ENCODE results near the gene RHOD. TPM values are rescaled to one million over a fixed set of nuclear protein-coding genes. Genes with fewer than 3 reads are reported as not detected.

Gene RHOD
- total and polyA plus RNA-seq, 9 of the 15 experiments (the other 6 are each of a cell fraction or from before 2014, with no cell fraction given): not detected

DNA sequence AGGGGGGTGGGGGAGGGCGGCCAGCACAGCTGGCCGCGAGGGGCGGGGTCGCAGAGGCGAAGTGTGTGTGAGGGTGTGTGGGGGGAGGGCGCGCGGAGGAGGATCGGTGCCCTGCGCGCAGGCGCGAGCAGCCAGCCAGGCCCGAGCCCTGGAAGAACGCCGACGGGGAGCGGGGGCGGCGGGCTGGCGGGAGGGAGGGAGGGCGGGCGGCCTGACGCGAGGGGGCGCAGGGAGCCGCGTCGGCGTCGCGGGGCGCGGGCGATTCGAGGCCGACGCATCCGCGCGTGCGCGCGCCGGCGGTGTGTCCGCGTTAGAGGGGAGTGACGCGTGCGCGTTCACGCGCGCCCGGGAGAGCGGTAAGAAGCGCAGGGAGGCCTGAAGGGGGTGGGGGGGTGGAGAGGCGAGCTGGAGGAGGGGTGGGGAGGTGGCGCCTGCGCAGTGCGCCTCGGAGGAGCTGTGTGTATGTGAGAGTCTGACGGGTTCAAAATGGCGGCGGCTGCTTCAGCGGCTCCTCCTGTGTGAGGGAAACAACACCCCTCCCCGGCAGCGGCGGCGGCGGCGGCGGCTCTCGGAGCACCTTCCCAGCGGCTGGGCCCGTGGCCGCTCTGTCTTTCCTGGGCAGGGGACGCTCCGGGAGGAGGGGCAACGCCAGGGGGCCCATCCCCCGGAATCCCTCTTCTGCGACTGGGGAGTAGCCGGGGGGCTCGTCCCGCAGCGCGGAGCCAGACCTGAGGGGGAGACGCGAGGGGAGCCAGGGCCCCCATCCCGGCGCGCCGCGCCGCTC, 62.3 kb downstream of the RHOD start, which contains the start of gene KDM2A (continued):
- TF ChIP-seq ILK (tag; IDR thresholded peaks at IDR 0.05; ENCODE audit: borderline replicate concordance, low read depth) (no peak), YY1 (IDR thresholded peaks at IDR 0.05; ENCODE audit: borderline replicate concordance in 1 of 3, control insufficient read depth in 1 of 3, extremely low read depth in 1 of 3, insufficient read depth in 3 of 3, insufficient read length in 1 of 3, insufficient replicate concordance in 2 of 3, low read depth in 1 of 3, low read length in 2 of 3) (peak; percentile 83 to 97 (median 93)), GATAD2B (IDR thresholded peaks at IDR 0.05; ENCODE audit: borderline replicate concordance) (no peak), ZNF589 (CRISPR knock-in tag; IDR thresholded peaks at IDR 0.05; ENCODE audit: low read depth) (no peak), ESRRA (IDR thresholded peaks at IDR 0.05; ENCODE audit: borderline replicate concordance, low read depth) (no peak), DACH1 (IDR thresholded peaks at IDR 0.05; ENCODE audit: partially characterized antibody) (no peak), ZC3H8 (IDR thresholded peaks at IDR 0.05) (no peak), NBN (IDR thresholded peaks at IDR 0.05; ENCODE audit: low read depth) (no peak), HBP1 (CRISPR knock-in tag; IDR thresholded peaks at IDR 0.05) (no peak), C11orf30 (IDR thresholded peaks at IDR 0.05; ENCODE audit: low read depth) (no peak), ATF4 (CRISPR knock-in tag; IDR thresholded peaks at IDR 0.05) (0 out of 2 replicates have a peak, but pooled peaks have one; percentile 39)
- TF ChIP-seq, protein P1, sequence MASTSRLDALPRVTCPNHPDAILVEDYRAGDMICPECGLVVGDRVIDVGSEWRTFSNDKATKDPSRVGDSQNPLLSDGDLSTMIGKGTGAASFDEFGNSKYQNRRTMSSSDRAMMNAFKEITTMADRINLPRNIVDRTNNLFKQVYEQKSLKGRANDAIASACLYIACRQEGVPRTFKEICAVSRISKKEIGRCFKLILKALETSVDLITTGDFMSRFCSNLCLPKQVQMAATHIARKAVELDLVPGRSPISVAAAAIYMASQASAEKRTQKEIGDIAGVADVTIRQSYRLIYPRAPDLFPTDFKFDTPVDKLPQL (IDR thresholded peaks at IDR 0.05; ENCODE audit: extremely low read depth, insufficient read length): no peak
- TF ChIP-seq, protein P2, sequence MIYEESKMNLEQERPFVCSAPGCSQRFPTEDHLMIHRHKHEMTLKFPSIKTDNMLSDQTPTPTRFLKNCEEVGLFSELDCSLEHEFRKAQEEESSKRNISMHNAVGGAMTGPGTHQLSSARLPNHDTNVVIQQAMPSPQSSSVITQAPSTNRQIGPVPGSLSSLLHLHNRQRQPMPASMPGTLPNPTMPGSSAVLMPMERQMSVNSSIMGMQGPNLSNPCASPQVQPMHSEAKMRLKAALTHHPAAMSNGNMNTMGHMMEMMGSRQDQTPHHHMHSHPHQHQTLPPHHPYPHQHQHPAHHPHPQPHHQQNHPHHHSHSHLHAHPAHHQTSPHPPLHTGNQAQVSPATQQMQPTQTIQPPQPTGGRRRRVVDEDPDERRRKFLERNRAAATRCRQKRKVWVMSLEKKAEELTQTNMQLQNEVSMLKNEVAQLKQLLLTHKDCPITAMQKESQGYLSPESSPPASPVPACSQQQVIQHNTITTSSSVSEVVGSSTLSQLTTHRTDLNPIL (CRISPR knock-in tag; IDR thresholded peaks at IDR 0.05): no peak
- TF ChIP-seq, protein P3, sequence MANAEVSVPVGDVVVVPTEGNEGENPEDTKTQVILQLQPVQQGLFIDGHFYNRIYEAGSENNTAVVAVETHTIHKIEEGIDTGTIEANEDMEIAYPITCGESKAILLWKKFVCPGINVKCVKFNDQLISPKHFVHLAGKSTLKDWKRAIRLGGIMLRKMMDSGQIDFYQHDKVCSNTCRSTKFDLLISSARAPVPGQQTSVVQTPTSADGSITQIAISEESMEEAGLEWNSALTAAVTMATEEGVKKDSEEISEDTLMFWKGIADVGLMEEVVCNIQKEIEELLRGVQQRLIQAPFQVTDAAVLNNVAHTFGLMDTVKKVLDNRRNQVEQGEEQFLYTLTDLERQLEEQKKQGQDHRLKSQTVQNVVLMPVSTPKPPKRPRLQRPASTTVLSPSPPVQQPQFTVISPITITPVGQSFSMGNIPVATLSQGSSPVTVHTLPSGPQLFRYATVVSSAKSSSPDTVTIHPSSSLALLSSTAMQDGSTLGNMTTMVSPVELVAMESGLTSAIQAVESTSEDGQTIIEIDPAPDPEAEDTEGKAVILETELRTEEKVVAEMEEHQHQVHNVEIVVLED (CRISPR knock-in tag; IDR thresholded peaks at IDR 0.05): peak; percentile 91
- TF ChIP-seq, protein P4, sequence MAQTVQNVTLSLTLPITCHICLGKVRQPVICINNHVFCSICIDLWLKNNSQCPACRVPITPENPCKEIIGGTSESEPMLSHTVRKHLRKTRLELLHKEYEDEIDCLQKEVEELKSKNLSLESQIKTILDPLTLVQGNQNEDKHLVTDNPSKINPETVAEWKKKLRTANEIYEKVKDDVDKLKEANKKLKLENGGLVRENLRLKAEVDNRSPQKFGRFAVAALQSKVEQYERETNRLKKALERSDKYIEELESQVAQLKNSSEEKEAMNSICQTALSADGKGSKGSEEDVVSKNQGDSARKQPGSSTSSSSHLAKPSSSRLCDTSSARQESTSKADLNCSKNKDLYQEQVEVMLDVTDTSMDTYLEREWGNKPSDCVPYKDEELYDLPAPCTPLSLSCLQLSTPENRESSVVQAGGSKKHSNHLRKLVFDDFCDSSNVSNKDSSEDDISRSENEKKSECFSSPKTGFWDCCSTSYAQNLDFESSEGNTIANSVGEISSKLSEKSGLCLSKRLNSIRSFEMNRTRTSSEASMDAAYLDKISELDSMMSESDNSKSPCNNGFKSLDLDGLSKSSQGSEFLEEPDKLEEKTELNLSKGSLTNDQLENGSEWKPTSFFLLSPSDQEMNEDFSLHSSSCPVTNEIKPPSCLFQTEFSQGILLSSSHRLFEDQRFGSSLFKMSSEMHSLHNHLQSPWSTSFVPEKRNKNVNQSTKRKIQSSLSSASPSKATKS (CRISPR knock-in tag; IDR thresholded peaks at IDR 0.05): no peak
- TF ChIP-seq, protein P5, sequence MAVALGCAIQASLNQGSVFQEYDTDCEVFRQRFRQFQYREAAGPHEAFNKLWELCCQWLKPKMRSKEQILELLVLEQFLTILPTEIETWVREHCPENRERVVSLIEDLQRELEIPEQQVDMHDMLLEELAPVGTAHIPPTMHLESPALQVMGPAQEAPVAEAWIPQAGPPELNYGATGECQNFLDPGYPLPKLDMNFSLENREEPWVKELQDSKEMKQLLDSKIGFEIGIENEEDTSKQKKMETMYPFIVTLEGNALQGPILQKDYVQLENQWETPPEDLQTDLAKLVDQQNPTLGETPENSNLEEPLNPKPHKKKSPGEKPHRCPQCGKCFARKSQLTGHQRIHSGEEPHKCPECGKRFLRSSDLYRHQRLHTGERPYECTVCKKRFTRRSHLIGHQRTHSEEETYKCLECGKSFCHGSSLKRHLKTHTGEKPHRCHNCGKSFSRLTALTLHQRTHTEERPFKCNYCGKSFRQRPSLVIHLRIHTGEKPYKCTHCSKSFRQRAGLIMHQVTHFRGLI (CRISPR knock-in tag; IDR thresholded peaks at IDR 0.05): no peak

Data from K562 (cell line).